ENCODE data around the gene RANBP2.

Gene RANBP2

DNA sequence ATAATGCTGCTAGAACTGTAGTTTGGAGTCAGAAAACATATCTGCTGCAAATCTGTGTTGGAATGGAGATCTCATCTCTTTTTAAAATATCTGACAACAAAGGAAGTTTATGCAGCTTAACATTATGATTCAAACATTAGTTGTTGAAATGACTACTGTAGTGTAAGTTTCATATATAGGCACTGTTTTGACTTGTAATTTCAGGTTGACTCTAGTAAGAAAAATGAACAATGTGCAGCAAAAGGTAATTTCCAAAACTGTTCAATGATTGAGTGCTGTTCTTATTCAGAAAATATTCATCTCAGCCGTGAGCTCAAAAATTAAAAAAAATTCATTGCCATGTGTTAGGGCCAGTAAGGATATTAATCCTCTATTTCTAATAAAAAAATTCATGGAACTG lies 115.8 kb downstream of the RANBP2 start:
- DNase-seq (ENCODE audit: low read depth, low spot score) = no peak
